CD4-positive, alpha-beta memory T cell (primary cell): Measurements from ENCODE around the gene GRK5. TPM values are rescaled to one million over a fixed set of nuclear protein-coding genes. Genes with fewer than 3 reads are reported as not detected.

Source experiments
- CTCF ChIA-PET: fragments of 350-600 bp; sonication (Branson Sonifier 250); formaldehyde crosslinking; loops from one replicate; lab custom pipeline; 2021; ENCODE audit warnings: inconsistent platforms; ENCODE audit not compliant: partially characterized antibody; lab: Charles Lee
- POLR2A ChIA-PET: fragments of 350-600 bp; sonication (Branson Sonifier 250); formaldehyde crosslinking; loops from one replicate; lab custom pipeline; 2021; ENCODE audit not compliant: partially characterized antibody; lab: Charles Lee
- DNase-seq, 5 donors: peaks; one replicate each; pipeline versions ENCODE4 v3.0.0 to v3.0.0-alpha.2; 2020 to 2022; ENCODE audit warnings: mixed read lengths in 1 of 5
- H3K27ac ChIP-seq: one replicate; pipeline ENCODE4 v1.7.0; 2013; ENCODE audit warnings: low read depth, low read length
- H3K27me3 ChIP-seq: 2 replicates; pipeline ENCODE4 v1.7.0; 2013; ENCODE audit warnings: mild to moderate bottlenecking, low read length, moderate library complexity; ENCODE audit not compliant: insufficient read depth
- H3K36me3 ChIP-seq: 2 replicates; pipeline ENCODE4 v1.7.0; 2013; ENCODE audit warnings: mild to moderate bottlenecking, low read length, moderate library complexity; ENCODE audit not compliant: insufficient read depth
- H3K4me1 ChIP-seq: 2 replicates; pipeline ENCODE4 v1.7.0; 2013; ENCODE audit warnings: mild to moderate bottlenecking, low read length, moderate library complexity; ENCODE audit not compliant: insufficient read depth
- H3K4me3 ChIP-seq, 2 donors: one replicate each; pipeline ENCODE4 v1.7.0; 2013; ENCODE audit warnings: low read length in 2 of 2, mild to moderate bottlenecking in 1 of 2
- H3K9me3 ChIP-seq, 2 donors: one replicate each; pipeline ENCODE4 v1.7.0; 2013; ENCODE audit warnings: low read length in 2 of 2, control low read depth in 1 of 2; ENCODE audit not compliant: control insufficient read depth in 1 of 2
- H3K27ac Mint-ChIP-seq, 7 donors: one replicate each; pipeline ENCODE4 v1.8.0; 2020 to 2021; ENCODE audit warnings: mixed read lengths in 7 of 7, mild to moderate bottlenecking in 6 of 7, inconsistent platforms in 3 of 7, moderate library complexity in 3 of 7
- H3K27me3 Mint-ChIP-seq, 2 donors: one replicate each; pipeline ENCODE4 v1.8.0; 2020 to 2021; ENCODE audit warnings: mixed read lengths in 2 of 2
- H3K36me3 Mint-ChIP-seq, 2 donors: one replicate each; pipeline ENCODE4 v1.8.0; 2020 to 2021; ENCODE audit warnings: mixed read lengths in 2 of 2, inconsistent platforms in 1 of 2, mild to moderate bottlenecking in 1 of 2
- H3K4me1 Mint-ChIP-seq, 4 donors: one replicate each; pipeline ENCODE4 v1.8.0; 2020 to 2021; ENCODE audit warnings: mixed read lengths in 4 of 4, mild to moderate bottlenecking in 1 of 4
- H3K4me3 Mint-ChIP-seq, 8 donors: one replicate each; pipeline ENCODE4 v1.8.0; 2020 to 2021; ENCODE audit warnings: mixed read lengths in 8 of 8, mild to moderate bottlenecking in 7 of 8, moderate library complexity in 6 of 8, inconsistent platforms in 3 of 8
- H3K9me3 Mint-ChIP-seq, 8 donors: one replicate each; pipeline ENCODE4 v1.8.0; 2020 to 2021; ENCODE audit warnings: mixed read lengths in 8 of 8, mild to moderate bottlenecking in 5 of 8, inconsistent platforms in 3 of 8, moderate library complexity in 1 of 8
- intact Hi-C: fragments of 100-400 bp; cut with micrococcal nuclease; formaldehyde crosslinking; loops from one replicate; pipeline ENCODE4 v1.15.1; 2023
- polyA plus RNA-seq, 2 donors: library from polyadenylated mRNA; unstranded; fragments of 300-500 nt; fragmentation: Illumina TruSeq; gene quantifications; one replicate each; pipeline ENCODE4 v1.2.3, GENCODE V29; 2021
- total RNA-seq, 2 experiments: library from RNA; stranded (reverse); gene quantifications; one replicate each; pipeline ENCODE4 v1.2.3, GENCODE V29; 2021

Gene GRK5
- total and polyA plus RNA-seq, 4 experiments from 2014 or later = 7.6 to 27.9 (median 18.6) TPM

GRCh38 chr10:119478111-119478802 lies 270.9 kb downstream of the GRK5 start:
- CTCF ChIA-PET = interaction anchor here (0.6 to 3.5 kb wide), 9 partner anchors 10 to 279 kb away, joined by 3 to 18 read pairs (median 6); partner anchors contain the start of gene RGS10
- H3K9me3 Mint-ChIP-seq = no peaks in the 10 kb centered on the region
- no peaks in the 10 kb centered on the region for H3K36me3 Mint-ChIP-seq
- H3K4me1 Mint-ChIP-seq = peaks cover 24 to 38% (median 30%) of the 10 kb centered on the region in 4 donors
- POLR2A ChIA-PET = interaction anchor here (0.6 to 3.4 kb wide), 13 partner anchors 9 to 183 kb away, joined by 3 to 16 read pairs (median 4); partner anchors contain the start of genes BAG3, RGS10 and TIAL1
- intact Hi-C loops = loop anchor here (1.0 to 5.0 kb wide), 2 partner anchors 24 to 39 kb away; no protein-coding TSS in a partner anchor
- DNase-seq = peak in 4 of 5 donors; percentile 33 to 45 (median 36)
- H3K27me3 ChIP-seq = no peaks in the 10 kb centered on the region
- peak overlapping the region; percentile 11 for H3K27ac ChIP-seq
- peak overlapping the region in 1 of 2 donors; percentile 13 for H3K4me3 ChIP-seq
- peak overlapping the region; percentile 64 to 90 (median 88) for H3K27ac Mint-ChIP-seq
- H3K4me1 ChIP-seq = peaks cover 30% of the 10 kb centered on the region
- peak overlapping the region; percentile 26 to 85 (median 71) for H3K4me3 Mint-ChIP-seq
- no peaks in the 10 kb centered on the region for H3K27me3 Mint-ChIP-seq
- H3K36me3 ChIP-seq = no peaks in the 10 kb centered on the region
- no peaks in the 10 kb centered on the region for H3K9me3 ChIP-seq

- intact Hi-C loops = loop anchor here (1.0 to 5.0 kb wide), 2 partner anchors 23 to 38 kb away; no protein-coding TSS in a partner anchor
- peak; percentile 37 to 53 (median 44) for DNase-seq
- Mint-ChIP-seq H3K4me3 (peak overlapping the region; percentile 16 to 85 (median 71)), H3K36me3 (no peaks in the 10 kb centered on the region), H3K27me3 (no peaks in the 10 kb centered on the region), H3K4me1 (peaks cover 24 to 36% (median 30%) of the 10 kb centered on the region in 4 donors), H3K9me3 (peaks cover 0 to 2% (median 0%) of the 10 kb centered on the region in 8 donors), H3K27ac (peak overlapping the region; percentile 43 to 90 (median 88))
- peaks cover 30% of the 10 kb centered on the region for H3K4me1 ChIP-seq
- ChIA-PET POLR2A (interaction anchor here (0.6 to 3.4 kb wide), 13 partner anchors 9 to 183 kb away, joined by 3 to 16 read pairs (median 4); partner anchors contain the start of genes BAG3, RGS10 and TIAL1), CTCF (interaction anchor here (0.6 to 3.5 kb wide), 9 partner anchors 9 to 279 kb away, joined by 3 to 18 read pairs (median 6); partner anchors contain the start of gene RGS10)
- H3K27me3 ChIP-seq = no peaks in the 10 kb centered on the region
- H3K27ac ChIP-seq = no peak overlapping the region
- no peak overlapping the region for H3K4me3 ChIP-seq
- no peaks in the 10 kb centered on the region for H3K36me3 ChIP-seq
- H3K9me3 ChIP-seq = no peaks in the 10 kb centered on the region
Measured at GRCh38 chr10:119478811-119479341, 271.5 kb downstream of the GRK5 start.

GRCh38 chr10:119479532-119479931 lies 272.2 kb downstream of the GRK5 start:
- no peak overlapping the region for H3K27ac ChIP-seq
- intact Hi-C loops = loop anchor here (5.0 kb wide), 1 partner anchor 38 kb away; no protein-coding TSS in a partner anchor
- CTCF ChIA-PET = interaction anchor here (1.0 to 3.5 kb wide), 6 partner anchors 10 to 280 kb away, joined by 3 to 18 read pairs (median 7); partner anchors contain the start of gene RGS10
- peak overlapping the region in 5 of 7 donors; percentile 7 to 85 (median 36) for H3K27ac Mint-ChIP-seq
- peaks cover 24 to 34% (median 30%) of the 10 kb centered on the region in 4 donors for H3K4me1 Mint-ChIP-seq
- no peaks in the 10 kb centered on the region for H3K9me3 ChIP-seq
- H3K27me3 Mint-ChIP-seq = no peaks in the 10 kb centered on the region
- POLR2A ChIA-PET = interaction anchor here (1.1 to 3.4 kb wide), 6 partner anchors 10 to 272 kb away, joined by 3 to 16 read pairs (median 10); partner anchors contain the start of genes GRK5, RGS10 and TIAL1
- H3K36me3 Mint-ChIP-seq = no peaks in the 10 kb centered on the region
- no peak overlapping the region for H3K4me3 ChIP-seq
- no peaks in the 10 kb centered on the region for H3K27me3 ChIP-seq
- no peaks in the 10 kb centered on the region for H3K36me3 ChIP-seq
- H3K4me3 Mint-ChIP-seq = peak overlapping the region in 7 of 8 donors; percentile 7 to 85 (median 69)
- H3K9me3 Mint-ChIP-seq = peaks cover 0 to 2% (median 0%) of the 10 kb centered on the region in 8 donors
- peaks cover 30% of the 10 kb centered on the region for H3K4me1 ChIP-seq
- DNase-seq = no peak

GRCh38 chr10:119480667-119481066 lies 273.3 kb downstream of the GRK5 start:
- CTCF ChIA-PET = interaction anchor here (0.9 to 1.4 kb wide), 3 partner anchors 9 to 35 kb away, joined by 3 to 7 read pairs (median 4); no protein-coding TSS in a partner anchor
- H3K4me1 Mint-ChIP-seq = peaks cover 24 to 34% (median 30%) of the 10 kb centered on the region in 4 donors

GRCh38 chr10:119481781-119482426 lies 274.5 kb downstream of the GRK5 start:
- Mint-ChIP-seq H3K27me3 (no peaks in the 10 kb centered on the region), H3K36me3 (no peaks in the 10 kb centered on the region), H3K4me3 (no peak overlapping the region), H3K4me1 (peaks cover 23 to 28% (median 26%) of the 10 kb centered on the region in 4 donors), H3K9me3 (peaks cover 0 to 2% (median 0%) of the 10 kb centered on the region in 8 donors), H3K27ac (no peak overlapping the region)
- POLR2A ChIA-PET = interaction anchor here (3.4 kb wide), 1 partner anchor 21 kb away, joined by 10 read pairs; no protein-coding TSS in a partner anchor
- DNase-seq = no peak
- CTCF ChIA-PET = interaction anchor here (0.6 kb wide), 1 partner anchor 23 kb away, joined by 3 read pairs; no protein-coding TSS in a partner anchor
- no peak overlapping the region for H3K4me3 ChIP-seq
- peaks cover 28% of the 10 kb centered on the region for H3K4me1 ChIP-seq
- H3K36me3 ChIP-seq = no peaks in the 10 kb centered on the region
- H3K27ac ChIP-seq = no peak overlapping the region
- H3K27me3 ChIP-seq = no peaks in the 10 kb centered on the region
- intact Hi-C loops = no loop called here
- no peaks in the 10 kb centered on the region for H3K9me3 ChIP-seq

More at GRCh38 chr10:119480667-119481066, 273.3 kb downstream of the GRK5 start:
- no peaks in the 10 kb centered on the region for H3K36me3 ChIP-seq
- no peak overlapping the region for H3K4me3 ChIP-seq
- H3K9me3 Mint-ChIP-seq = peaks cover 0 to 2% (median 0%) of the 10 kb centered on the region in 8 donors
- peak overlapping the region in 2 of 8 donors; percentile 17 to 61 for H3K4me3 Mint-ChIP-seq
- no peaks in the 10 kb centered on the region for H3K9me3 ChIP-seq
- no peaks in the 10 kb centered on the region for H3K27me3 Mint-ChIP-seq
- no peaks in the 10 kb centered on the region for H3K36me3 Mint-ChIP-seq
- peaks cover 30% of the 10 kb centered on the region for H3K4me1 ChIP-seq
- intact Hi-C loops = no loop called here
- POLR2A ChIA-PET = interaction anchor here (0.8 to 3.4 kb wide), 2 partner anchors 22 to 37 kb away, joined by 4 to 10 read pairs; no protein-coding TSS in a partner anchor
- H3K27ac ChIP-seq = no peak overlapping the region
- DNase-seq = no peak
- H3K27me3 ChIP-seq = no peaks in the 10 kb centered on the region
- H3K27ac Mint-ChIP-seq = no peak overlapping the region

- intact Hi-C loops = no loop called here
- Histone ChIP-seq H3K36me3 (no peaks in the 10 kb centered on the region), H3K27me3 (no peaks in the 10 kb centered on the region), H3K4me3 (no peak overlapping the region), H3K27ac (no peak overlapping the region), H3K9me3 (no peaks in the 10 kb centered on the region), H3K4me1 (peaks cover 17% of the 10 kb centered on the region)
- H3K27ac Mint-ChIP-seq = peak overlapping the region in 1 of 7 donors; percentile 85
- peaks cover 13 to 19% (median 17%) of the 10 kb centered on the region in 4 donors for H3K4me1 Mint-ChIP-seq
- H3K36me3 Mint-ChIP-seq = no peaks in the 10 kb centered on the region
- POLR2A ChIA-PET = no interaction called here
- H3K27me3 Mint-ChIP-seq = no peaks in the 10 kb centered on the region
- H3K9me3 Mint-ChIP-seq = peaks cover 0 to 2% (median 0%) of the 10 kb centered on the region in 8 donors
- no peak overlapping the region for H3K4me3 Mint-ChIP-seq
- DNase-seq = no peak
- CTCF ChIA-PET = no interaction called here
Measured at GRCh38 chr10:119483001-119483400, 275.6 kb downstream of the GRK5 start.
